Caco-2 (cell line): Measurements from ENCODE around the gene SLC35D2. TPM values are rescaled to one million over a fixed set of nuclear protein-coding genes. Genes with fewer than 3 reads are reported as not detected.

Source experiments
- BruUV-seq: library from RNA; stranded (reverse); fragments of 400-500 nt; replicated peaks from 2 replicates; lab custom pipeline; 2021; lab: Mats Ljungman, UMichigan
- CTCF ChIA-PET: fragments of 300-600 bp; sonication (Branson Sonifier 250); formaldehyde crosslinking; loops from one replicate; lab custom pipeline; 2022; ENCODE audit warnings: antibody characterized with exemption; lab: Charles Lee
- POLR2A ChIA-PET: fragments of 300-600 bp; sonication (Branson Sonifier 250); formaldehyde crosslinking; loops from one replicate; lab custom pipeline; 2022; ENCODE audit warnings: antibody characterized with exemption; lab: Charles Lee
- DNase-seq, 2 experiments: peaks; one replicate each; pipeline versions ENCODE4 v3.0.0 to v3.0.0-alpha.2; 2020 to 2022
- H3K27me3 ChIP-seq: replicated peaks from 2 replicates; pipeline ENCODE4 v1.6.0; 2011; ENCODE audit warnings: low read length; ENCODE audit not compliant: control insufficient read depth, insufficient read depth
- H3K36me3 ChIP-seq: 2 replicates; pipeline ENCODE4 v1.5.1; 2011; ENCODE audit warnings: low read length; ENCODE audit not compliant: control insufficient read depth, insufficient read depth
- H3K4me1 ChIP-seq: fragments of 250-450 bp; sonication (Bioruptor Pico); 2 replicates; pipeline ENCODE4 v1.5.1; 2020; ENCODE audit warnings: mild to moderate bottlenecking
- H3K4me3 ChIP-seq: 2 replicates; pipeline ENCODE4 v1.5.1; 2011; ENCODE audit warnings: low read depth, mild to moderate bottlenecking, control low read depth, low read length
- H3K9me3 ChIP-seq: fragments of 250-450 bp; sonication (Bioruptor Pico); 2 replicates; pipeline ENCODE4 v1.5.1; 2020; ENCODE audit warnings: mild to moderate bottlenecking, moderate library complexity
- H3K27ac Mint-ChIP-seq: one replicate; pipeline ENCODE4 v1.8.0; 2022; ENCODE audit warnings: mixed read lengths; ENCODE audit not compliant: unreplicated experiment
- H3K27me3 Mint-ChIP-seq: one replicate; pipeline ENCODE4 v1.8.0; 2022; ENCODE audit warnings: mixed read lengths; ENCODE audit not compliant: insufficient read depth, unreplicated experiment
- H3K36me3 Mint-ChIP-seq: one replicate; pipeline ENCODE4 v1.8.0; 2022; ENCODE audit warnings: mild to moderate bottlenecking, mixed read lengths; ENCODE audit not compliant: insufficient read depth, unreplicated experiment
- H3K4me1 Mint-ChIP-seq: one replicate; pipeline ENCODE4 v1.8.0; 2022; ENCODE audit warnings: low read depth, mixed read lengths; ENCODE audit not compliant: unreplicated experiment
- H3K4me3 Mint-ChIP-seq: one replicate; pipeline ENCODE4 v1.8.0; 2022; ENCODE audit warnings: mild to moderate bottlenecking, moderate library complexity, mixed read lengths; ENCODE audit not compliant: unreplicated experiment
- H3K9me3 Mint-ChIP-seq: one replicate; pipeline ENCODE4 v1.8.0; 2022; ENCODE audit warnings: mixed read lengths; ENCODE audit not compliant: unreplicated experiment
- intact Hi-C: fragments of 100-400 bp; cut with micrococcal nuclease; formaldehyde crosslinking; loops from one replicate; pipeline ENCODE4 v1.10.0; 2022; ENCODE audit not compliant: unreplicated experiment
- total RNA-seq: library from RNA; stranded (reverse); gene quantifications from 2 replicates; pipeline ENCODE4 v1.2.3, GENCODE V29; 2022
- TF ChIP-seq, protein P1 (sequence below), 2 experiments: fragments of 200-600 bp in 1 of 2; IDR thresholded peaks; 1 replicate in 1 of 2; 2 replicates in 1 of 2; pipeline versions ENCODE4 v1.5.1 to v1.8.0; 2011 to 2022; ENCODE audit warnings: antibody characterized with exemption in 1 of 2, control low read depth in 1 of 2, inconsistent platforms in 1 of 2, low read depth in 1 of 2, low read length in 1 of 2, mild to moderate bottlenecking in 1 of 2, moderate library complexity in 1 of 2; ENCODE audit not compliant: insufficient read depth in 1 of 2, severe bottlenecking in 1 of 2, unreplicated experiment in 1 of 2

Gene SLC35D2
- total RNA-seq, 1 experiment from 2014 or later: 81.0 TPM

DNA sequence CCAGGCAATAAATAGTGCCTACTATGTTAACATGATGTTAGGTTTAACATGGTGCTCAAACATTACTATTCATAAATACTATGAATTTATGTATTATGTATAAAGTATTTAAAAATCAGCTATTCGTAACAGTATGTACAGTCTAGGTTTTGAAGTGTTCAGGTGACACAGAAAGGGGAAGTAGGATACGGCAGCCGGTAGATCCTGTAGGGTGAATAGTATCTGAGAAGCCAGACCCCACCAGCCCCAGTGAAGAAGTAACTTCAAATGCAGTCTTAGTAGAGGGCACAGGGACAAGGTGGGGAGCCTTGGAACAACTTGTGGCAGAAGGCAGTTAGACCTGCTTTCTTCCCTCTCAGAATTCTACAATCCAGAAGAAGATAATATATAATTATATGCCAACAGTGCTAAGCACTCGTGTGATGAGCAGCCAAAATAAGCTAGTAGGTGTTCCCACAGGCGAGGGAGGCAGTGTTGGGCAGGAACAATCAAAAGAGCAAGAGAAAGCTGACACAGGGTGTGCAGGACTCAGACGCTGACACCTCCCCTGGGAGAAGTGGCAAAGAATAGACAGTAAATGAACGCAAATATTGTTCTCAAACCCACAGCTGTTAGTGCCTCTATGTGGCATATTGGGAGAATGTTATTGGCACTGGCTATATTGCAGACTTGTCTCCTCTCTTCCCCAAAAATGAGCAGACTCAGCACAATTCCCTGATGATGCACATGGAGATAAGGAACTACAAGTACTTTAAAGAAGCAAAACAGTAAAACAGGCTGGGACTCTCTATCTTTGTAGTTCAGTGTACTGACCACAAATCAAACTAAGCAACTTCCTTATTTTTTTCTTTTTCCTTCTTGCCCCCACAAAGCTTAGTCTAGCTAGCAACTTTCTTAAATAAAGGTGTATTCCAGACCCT lies 30.1 kb upstream of the SLC35D2 start:
- Histone ChIP-seq H3K9me3 (no peaks in the 10 kb centered on the region), H3K36me3 (no peaks in the 10 kb centered on the region; the same call in 1 of the 2 replicates), H3K4me1 (peaks cover 10% of the 10 kb centered on the region; the same call in 1 of the 2 replicates), H3K4me3 (no peak overlapping the region), H3K27me3 (no peaks in the 10 kb centered on the region)
- DNase-seq: no peak
- no TSS peak for BruUV-seq
- Mint-ChIP-seq H3K36me3 (peaks cover 66% of the 10 kb centered on the region), H3K4me3 (no peak overlapping the region), H3K27ac (no peak overlapping the region), H3K27me3 (no peaks in the 10 kb centered on the region), H3K4me1 (peaks cover 7% of the 10 kb centered on the region), H3K9me3 (no peaks in the 10 kb centered on the region)
- CTCF ChIA-PET: no interaction called here
- POLR2A ChIA-PET: no interaction called here
- intact Hi-C loops: no loop called here
- TF ChIP-seq, protein P1, sequence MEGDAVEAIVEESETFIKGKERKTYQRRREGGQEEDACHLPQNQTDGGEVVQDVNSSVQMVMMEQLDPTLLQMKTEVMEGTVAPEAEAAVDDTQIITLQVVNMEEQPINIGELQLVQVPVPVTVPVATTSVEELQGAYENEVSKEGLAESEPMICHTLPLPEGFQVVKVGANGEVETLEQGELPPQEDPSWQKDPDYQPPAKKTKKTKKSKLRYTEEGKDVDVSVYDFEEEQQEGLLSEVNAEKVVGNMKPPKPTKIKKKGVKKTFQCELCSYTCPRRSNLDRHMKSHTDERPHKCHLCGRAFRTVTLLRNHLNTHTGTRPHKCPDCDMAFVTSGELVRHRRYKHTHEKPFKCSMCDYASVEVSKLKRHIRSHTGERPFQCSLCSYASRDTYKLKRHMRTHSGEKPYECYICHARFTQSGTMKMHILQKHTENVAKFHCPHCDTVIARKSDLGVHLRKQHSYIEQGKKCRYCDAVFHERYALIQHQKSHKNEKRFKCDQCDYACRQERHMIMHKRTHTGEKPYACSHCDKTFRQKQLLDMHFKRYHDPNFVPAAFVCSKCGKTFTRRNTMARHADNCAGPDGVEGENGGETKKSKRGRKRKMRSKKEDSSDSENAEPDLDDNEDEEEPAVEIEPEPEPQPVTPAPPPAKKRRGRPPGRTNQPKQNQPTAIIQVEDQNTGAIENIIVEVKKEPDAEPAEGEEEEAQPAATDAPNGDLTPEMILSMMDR (IDR thresholded peaks at IDR 0.05; ENCODE audit: insufficient read depth in 1 of 2, low read depth in 1 of 2, low read length in 1 of 2, severe bottlenecking in 1 of 2, unreplicated experiment in 1 of 2): no peak

DNA sequence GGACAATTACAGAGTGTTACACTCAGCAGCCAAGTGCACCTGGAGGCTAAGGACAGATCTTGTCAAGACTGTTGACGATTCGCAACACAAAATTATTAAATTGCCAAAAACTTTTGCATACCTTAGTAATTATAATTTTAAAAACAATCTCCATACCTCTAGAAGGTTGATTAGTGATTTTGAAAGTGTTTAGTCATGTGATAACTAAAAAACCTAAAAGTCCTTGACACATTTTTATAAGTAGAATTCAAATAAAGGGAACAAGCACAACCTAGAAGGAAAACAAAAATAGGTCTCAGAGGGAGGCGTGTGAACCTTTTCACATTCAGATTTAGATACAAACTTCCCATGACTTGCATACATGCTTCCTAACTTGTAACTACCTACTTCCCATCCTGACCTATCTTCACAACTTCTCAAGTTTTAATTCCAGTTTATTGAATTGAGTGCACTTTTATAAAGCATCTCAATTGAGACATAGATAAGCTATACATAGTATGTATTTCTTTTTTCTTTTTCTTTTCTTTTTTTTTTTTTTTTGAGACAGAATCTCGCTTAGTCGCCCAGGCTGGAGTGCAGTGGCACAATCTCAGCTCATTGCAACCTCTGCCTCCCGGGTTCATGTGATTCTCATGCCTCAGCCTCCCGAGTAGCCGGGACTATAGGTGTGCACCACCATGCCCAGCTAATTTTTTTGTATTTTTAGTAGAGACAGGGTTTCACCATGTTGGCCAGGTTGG lies 28.8 kb upstream of the SLC35D2 start:
- H3K27me3 Mint-ChIP-seq: no peaks in the 10 kb centered on the region
- Histone ChIP-seq H3K27me3 (no peaks in the 10 kb centered on the region), H3K4me3 (no peak overlapping the region), H3K9me3 (no peaks in the 10 kb centered on the region), H3K4me1 (peaks cover 13% of the 10 kb centered on the region; the same call in 1 of the 2 replicates), H3K36me3 (no peaks in the 10 kb centered on the region; the same call in 1 of the 2 replicates)
- POLR2A ChIA-PET: interaction anchor here (0.6 kb wide), 1 partner anchor 213 kb away, joined by 3 read pairs; no protein-coding TSS in a partner anchor
- H3K9me3 Mint-ChIP-seq: no peaks in the 10 kb centered on the region
- peaks cover 10% of the 10 kb centered on the region for H3K4me1 Mint-ChIP-seq
- no peak for DNase-seq
- TF ChIP-seq, protein P1 (IDR thresholded peaks at IDR 0.05; ENCODE audit: insufficient read depth in 1 of 2, low read depth in 1 of 2, low read length in 1 of 2, severe bottlenecking in 1 of 2, unreplicated experiment in 1 of 2): no peak
- H3K4me3 Mint-ChIP-seq: no peak overlapping the region
- no peak overlapping the region for H3K27ac Mint-ChIP-seq
- CTCF ChIA-PET: no interaction called here
- no TSS peak for BruUV-seq
- intact Hi-C loops: no loop called here
- peaks cover 60% of the 10 kb centered on the region for H3K36me3 Mint-ChIP-seq

DNA sequence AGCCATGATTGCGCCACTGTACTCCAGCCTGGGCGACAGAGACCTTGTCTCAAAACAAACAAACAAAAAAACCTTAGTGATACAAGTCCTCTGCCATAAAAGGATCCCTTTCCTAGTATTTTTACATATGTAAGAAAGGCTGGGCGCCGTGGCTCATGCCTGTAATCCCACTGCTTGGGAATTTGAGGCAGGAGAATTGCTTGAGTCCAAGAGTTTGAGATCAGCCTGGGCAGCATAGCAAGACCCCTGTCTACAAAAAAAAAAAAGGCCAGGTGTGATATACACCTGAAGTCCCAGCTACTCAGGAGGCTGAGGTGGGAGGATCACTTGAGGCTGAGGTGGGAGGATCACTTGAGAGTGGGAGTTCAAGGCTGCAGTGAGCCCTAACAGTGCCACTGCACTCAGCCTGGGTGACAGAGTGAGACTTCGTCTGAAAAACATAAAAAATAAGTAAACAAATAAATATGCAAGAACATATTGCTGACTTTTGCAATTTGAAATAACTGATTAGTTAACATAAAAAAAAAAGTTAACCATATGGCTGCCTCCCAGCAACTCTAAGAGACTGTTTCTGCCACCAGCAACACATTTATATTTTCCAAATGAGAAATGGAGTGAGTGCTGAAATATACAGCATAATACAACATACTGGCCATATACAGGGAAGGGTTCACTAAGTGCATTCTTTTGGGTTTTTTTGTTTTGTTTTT lies 27.8 kb upstream of the SLC35D2 start:
- H3K27me3 ChIP-seq: no peaks in the 10 kb centered on the region
- Mint-ChIP-seq H3K9me3 (no peaks in the 10 kb centered on the region), H3K4me3 (no peak overlapping the region), H3K36me3 (peaks cover 58% of the 10 kb centered on the region), H3K4me1 (peaks cover 12% of the 10 kb centered on the region), H3K27me3 (no peaks in the 10 kb centered on the region), H3K27ac (no peak overlapping the region)
- intact Hi-C loops: no loop called here
- DNase-seq: no peak
- BruUV-seq: no TSS peak
- ChIA-PET POLR2A (no interaction called here), CTCF (no interaction called here)
- H3K9me3 ChIP-seq: no peaks in the 10 kb centered on the region
- no peak overlapping the region for H3K4me3 ChIP-seq
- peaks cover 13% of the 10 kb centered on the region; the same call in 1 of the 2 replicates for H3K4me1 ChIP-seq
- H3K36me3 ChIP-seq: no peaks in the 10 kb centered on the region; the same call in 1 of the 2 replicates
- TF ChIP-seq, protein P1 (IDR thresholded peaks at IDR 0.05; ENCODE audit: insufficient read depth in 1 of 2, low read depth in 1 of 2, low read length in 1 of 2, severe bottlenecking in 1 of 2, unreplicated experiment in 1 of 2): no peak
